ENCODE data around the gene ABCC8.

DNA sequence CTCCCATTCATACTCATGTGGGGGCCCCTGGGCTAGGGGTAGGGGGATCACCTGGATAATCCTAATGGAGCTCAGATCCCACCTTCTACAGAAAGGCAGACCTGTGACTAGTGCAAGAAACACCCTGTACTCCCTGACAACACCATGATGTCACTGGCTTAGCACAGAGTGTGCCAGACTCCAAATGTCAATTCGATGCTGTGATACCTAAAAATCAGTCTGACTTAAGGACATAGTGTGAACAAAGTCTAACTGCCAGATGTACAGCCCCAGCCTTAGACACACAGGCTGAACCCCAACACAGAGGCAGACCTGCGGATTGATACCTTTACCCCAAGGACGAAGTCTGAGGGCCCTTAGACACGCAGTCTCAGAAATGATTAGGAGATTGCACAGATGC lies 8.5 kb downstream of the ABCC8 start:
- TF ChIP-seq HMGXB4 (CRISPR knock-in tag; IDR thresholded peaks at IDR 0.05): no peak
- TF ChIP-seq, protein P1, sequence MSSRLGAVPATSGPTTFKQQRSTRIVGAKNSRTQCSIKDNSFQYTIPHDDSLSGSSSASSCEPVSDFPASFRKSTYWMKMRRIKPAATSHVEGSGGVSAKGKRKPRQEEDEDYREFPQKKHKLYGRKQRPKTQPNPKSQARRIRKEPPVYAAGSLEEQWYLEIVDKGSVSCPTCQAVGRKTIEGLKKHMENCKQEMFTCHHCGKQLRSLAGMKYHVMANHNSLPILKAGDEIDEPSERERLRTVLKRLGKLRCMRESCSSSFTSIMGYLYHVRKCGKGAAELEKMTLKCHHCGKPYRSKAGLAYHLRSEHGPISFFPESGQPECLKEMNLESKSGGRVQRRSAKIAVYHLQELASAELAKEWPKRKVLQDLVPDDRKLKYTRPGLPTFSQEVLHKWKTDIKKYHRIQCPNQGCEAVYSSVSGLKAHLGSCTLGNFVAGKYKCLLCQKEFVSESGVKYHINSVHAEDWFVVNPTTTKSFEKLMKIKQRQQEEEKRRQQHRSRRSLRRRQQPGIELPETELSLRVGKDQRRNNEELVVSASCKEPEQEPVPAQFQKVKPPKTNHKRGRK (CRISPR knock-in tag; IDR thresholded peaks at IDR 0.05; ENCODE audit: borderline replicate concordance): no peak
- TF ChIP-seq, protein P2, sequence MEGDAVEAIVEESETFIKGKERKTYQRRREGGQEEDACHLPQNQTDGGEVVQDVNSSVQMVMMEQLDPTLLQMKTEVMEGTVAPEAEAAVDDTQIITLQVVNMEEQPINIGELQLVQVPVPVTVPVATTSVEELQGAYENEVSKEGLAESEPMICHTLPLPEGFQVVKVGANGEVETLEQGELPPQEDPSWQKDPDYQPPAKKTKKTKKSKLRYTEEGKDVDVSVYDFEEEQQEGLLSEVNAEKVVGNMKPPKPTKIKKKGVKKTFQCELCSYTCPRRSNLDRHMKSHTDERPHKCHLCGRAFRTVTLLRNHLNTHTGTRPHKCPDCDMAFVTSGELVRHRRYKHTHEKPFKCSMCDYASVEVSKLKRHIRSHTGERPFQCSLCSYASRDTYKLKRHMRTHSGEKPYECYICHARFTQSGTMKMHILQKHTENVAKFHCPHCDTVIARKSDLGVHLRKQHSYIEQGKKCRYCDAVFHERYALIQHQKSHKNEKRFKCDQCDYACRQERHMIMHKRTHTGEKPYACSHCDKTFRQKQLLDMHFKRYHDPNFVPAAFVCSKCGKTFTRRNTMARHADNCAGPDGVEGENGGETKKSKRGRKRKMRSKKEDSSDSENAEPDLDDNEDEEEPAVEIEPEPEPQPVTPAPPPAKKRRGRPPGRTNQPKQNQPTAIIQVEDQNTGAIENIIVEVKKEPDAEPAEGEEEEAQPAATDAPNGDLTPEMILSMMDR (IDR thresholded peaks at IDR 0.05): no peak
- TF ChIP-seq, protein P3, sequence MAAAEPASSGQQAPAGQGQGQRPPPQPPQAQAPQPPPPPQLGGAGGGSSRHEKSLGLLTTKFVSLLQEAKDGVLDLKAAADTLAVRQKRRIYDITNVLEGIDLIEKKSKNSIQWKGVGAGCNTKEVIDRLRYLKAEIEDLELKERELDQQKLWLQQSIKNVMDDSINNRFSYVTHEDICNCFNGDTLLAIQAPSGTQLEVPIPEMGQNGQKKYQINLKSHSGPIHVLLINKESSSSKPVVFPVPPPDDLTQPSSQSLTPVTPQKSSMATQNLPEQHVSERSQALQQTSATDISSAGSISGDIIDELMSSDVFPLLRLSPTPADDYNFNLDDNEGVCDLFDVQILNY (CRISPR knock-in tag; IDR thresholded peaks at IDR 0.05): no peak
- no peak for TF ChIP-seq NFYB (CRISPR knock-in tag; conservative IDR thresholded peaks at IDR 0.05; ENCODE audit: low read depth)
- TF ChIP-seq NFE2L1 (CRISPR knock-in tag; IDR thresholded peaks at IDR 0.05): no peak
- TF ChIP-seq PREB (CRISPR knock-in tag; IDR thresholded peaks at IDR 0.05; ENCODE audit: borderline replicate concordance): no peak
- no peak for TF ChIP-seq MAX (CRISPR knock-in tag; IDR thresholded peaks at IDR 0.05)
- no peak for TF ChIP-seq SMAD3 (CRISPR knock-in tag; IDR thresholded peaks at IDR 0.05; ENCODE audit: borderline replicate concordance)
- no peak for TF ChIP-seq NR2C2 (CRISPR knock-in tag; IDR thresholded peaks at IDR 0.05)
- TF ChIP-seq RELA (CRISPR knock-in tag; IDR thresholded peaks at IDR 0.05; ENCODE audit: borderline replicate concordance): no peak
- TF ChIP-seq, protein P4, sequence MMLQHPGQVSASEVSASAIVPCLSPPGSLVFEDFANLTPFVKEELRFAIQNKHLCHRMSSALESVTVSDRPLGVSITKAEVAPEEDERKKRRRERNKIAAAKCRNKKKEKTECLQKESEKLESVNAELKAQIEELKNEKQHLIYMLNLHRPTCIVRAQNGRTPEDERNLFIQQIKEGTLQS (CRISPR knock-in tag; conservative IDR thresholded peaks at IDR 0.05): no peak
- no peak for TF ChIP-seq JUN (CRISPR knock-in tag; IDR thresholded peaks at IDR 0.05)

Data from WTC11 (cell line).